Activated naive CD4-positive, alpha-beta T cell treated with anti-CD3 and anti-CD28 coated beads, Interleukin-2, amount 10 ng/mL, durations not matched to agents 7 days and 5 days (primary cell): ENCODE results near the gene SECISBP2L.

Experiments used
- CTCF ChIA-PET: fragments of 350-600 bp; sonication (Branson Sonifier 250); formaldehyde crosslinking; loops from one replicate; lab custom pipeline; 2021; ENCODE audit warnings: antibody characterized with exemption; lab: Charles Lee
- DNase-seq: peaks from one replicate; pipeline ENCODE4 v3.0.0-alpha.2; 2020
- H3K27ac Mint-ChIP-seq: one replicate; pipeline ENCODE4 v1.8.0; 2021; ENCODE audit warnings: mild to moderate bottlenecking, moderate library complexity, mixed read lengths
- H3K27me3 Mint-ChIP-seq: one replicate; pipeline ENCODE4 v1.8.0; 2021; ENCODE audit warnings: mild to moderate bottlenecking, mixed read lengths
- H3K36me3 Mint-ChIP-seq: one replicate; pipeline ENCODE4 v1.8.0; 2021; ENCODE audit warnings: mixed read lengths
- H3K4me1 Mint-ChIP-seq: one replicate; pipeline ENCODE4 v1.8.0; 2021; ENCODE audit warnings: mixed read lengths
- H3K4me3 Mint-ChIP-seq: one replicate; pipeline ENCODE4 v1.8.0; 2021; ENCODE audit warnings: mild to moderate bottlenecking, moderate library complexity, mixed read lengths
- H3K9me3 Mint-ChIP-seq: one replicate; pipeline ENCODE4 v1.8.0; 2021; ENCODE audit warnings: mixed read lengths

Gene SECISBP2L

DNA sequence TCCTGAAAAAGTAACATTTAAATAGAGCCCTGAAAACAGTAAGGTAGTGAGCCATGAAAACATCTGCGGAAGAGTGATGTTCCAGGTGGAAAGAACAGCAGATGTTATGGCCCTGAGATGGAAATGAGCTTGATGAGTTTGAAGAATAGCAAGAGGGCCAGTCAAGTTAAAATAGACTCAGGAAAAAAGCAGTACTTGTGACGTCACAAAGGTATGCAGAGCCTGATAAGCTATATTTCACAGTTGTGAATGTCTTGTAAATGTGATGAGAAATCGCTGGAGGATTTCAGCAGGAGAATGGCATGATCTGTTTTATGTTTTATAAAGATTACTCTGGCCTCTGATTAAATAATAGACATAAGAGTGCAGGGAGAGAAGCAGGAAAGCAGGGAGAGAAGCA, 18.6 kb upstream of the SECISBP2L start:
- Mint-ChIP-seq H3K9me3 (no peaks in the 10 kb centered on the region), H3K36me3 (no peaks in the 10 kb centered on the region), H3K4me3 (no peak overlapping the region), H3K4me1 (peaks cover 16% of the 10 kb centered on the region), H3K27me3 (no peaks in the 10 kb centered on the region), H3K27ac (no peak overlapping the region)
- DNase-seq: no peak
- CTCF ChIA-PET: interaction anchor here (1.0 kb wide), 1 partner anchor 81 kb away, joined by 4 read pairs; no protein-coding TSS in a partner anchor

DNA sequence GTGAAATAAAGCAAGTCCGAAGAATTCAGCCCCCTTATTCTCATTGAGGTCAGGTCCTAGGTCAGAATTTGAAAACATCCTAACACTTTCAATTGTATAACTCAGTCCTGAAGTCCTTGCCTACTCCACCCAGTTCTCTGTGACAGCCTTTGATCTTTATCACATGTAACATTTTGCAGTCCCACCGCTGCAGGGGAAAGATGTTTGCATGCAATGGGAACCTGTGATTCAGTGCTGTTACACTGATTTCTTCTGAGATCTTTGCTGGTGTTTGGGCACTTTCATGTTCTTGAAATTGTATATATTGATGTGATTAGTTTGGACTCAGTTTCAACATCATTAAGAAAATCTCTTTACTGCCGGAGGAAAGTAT, 18.0 kb upstream of the SECISBP2L start:
- Mint-ChIP-seq H3K27me3 (no peaks in the 10 kb centered on the region), H3K36me3 (no peaks in the 10 kb centered on the region), H3K27ac (no peak overlapping the region), H3K9me3 (no peaks in the 10 kb centered on the region), H3K4me1 (peaks cover 16% of the 10 kb centered on the region), H3K4me3 (no peak overlapping the region)
- no peak for DNase-seq
- CTCF ChIA-PET: no interaction called here

DNA sequence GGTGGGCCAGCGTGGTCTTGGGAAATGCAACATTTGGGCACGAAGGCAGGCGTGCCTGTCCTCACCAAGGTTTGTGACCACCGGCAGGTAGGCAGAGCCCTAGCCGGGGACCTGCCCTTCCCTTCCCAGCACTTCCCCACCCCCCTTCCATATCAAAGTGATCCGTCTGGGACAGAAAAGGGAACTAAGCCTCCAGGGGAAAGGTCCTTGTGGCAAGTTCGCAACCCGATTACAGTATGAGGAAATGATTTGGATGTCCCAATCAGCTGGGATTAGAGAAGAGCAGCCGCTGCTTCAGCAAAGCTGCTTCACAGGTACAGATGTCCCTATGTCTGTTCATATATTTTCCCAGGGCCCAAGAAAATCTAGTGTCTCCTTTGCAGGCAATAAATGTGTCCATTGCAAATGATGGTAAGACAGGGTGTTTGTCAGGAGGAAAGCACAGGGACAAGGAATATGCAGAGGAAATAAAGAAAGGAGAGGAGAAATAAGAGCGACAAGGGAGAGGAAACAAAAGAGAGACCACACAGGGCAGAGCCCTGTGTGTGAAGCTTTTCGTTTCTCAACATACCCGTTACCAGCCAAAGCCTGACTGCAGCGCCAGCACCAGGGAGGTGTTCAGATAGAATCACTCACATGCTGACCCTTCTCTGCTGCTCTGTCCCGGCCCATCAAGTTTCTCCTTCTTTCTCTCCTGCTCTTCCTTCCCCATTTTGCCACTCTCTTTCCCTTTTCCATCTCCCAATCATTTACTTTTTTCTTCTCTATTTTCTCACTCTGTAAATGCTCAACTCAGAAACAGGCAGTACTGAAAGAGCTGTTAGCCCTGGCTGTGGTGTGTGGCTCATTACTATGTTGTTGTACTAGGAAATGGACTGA, 17.4 kb upstream of the SECISBP2L start:
- DNase-seq: peak; percentile 29
- H3K9me3 Mint-ChIP-seq: no peaks in the 10 kb centered on the region
- no peak overlapping the region for H3K4me3 Mint-ChIP-seq

DNA sequence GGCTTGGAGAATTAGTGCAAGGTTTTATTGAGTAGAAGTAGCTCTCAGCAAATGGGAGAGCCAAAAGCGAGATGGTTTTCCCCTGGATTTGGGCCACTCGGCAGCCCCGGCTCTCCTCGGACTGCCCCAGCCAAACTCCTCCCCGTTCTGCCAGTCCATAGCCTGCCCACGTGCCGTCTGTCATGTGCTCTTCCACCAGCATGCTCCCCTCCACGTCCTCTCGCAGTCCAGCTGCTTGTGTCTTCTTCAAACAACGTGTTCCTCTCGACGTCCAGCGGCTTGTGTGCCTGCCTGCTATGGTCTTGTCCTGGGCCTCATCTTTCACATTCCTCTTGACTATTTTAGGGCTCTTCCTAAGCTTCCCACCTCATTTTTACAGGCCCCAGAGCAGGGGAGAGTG, 16.7 kb upstream of the SECISBP2L start:
- Mint-ChIP-seq H3K27me3 (no peaks in the 10 kb centered on the region), H3K4me1 (peaks cover 16% of the 10 kb centered on the region), H3K9me3 (no peaks in the 10 kb centered on the region), H3K4me3 (no peak overlapping the region), H3K36me3 (no peaks in the 10 kb centered on the region), H3K27ac (no peak overlapping the region)
- CTCF ChIA-PET: no interaction called here
- no peak for DNase-seq

More for the DNA sequence above, 17.4 kb upstream of the SECISBP2L start:
- Mint-ChIP-seq H3K27me3 (no peaks in the 10 kb centered on the region), H3K27ac (no peak overlapping the region), H3K4me1 (peaks cover 16% of the 10 kb centered on the region), H3K36me3 (no peaks in the 10 kb centered on the region)
- CTCF ChIA-PET: no interaction called here

DNA sequence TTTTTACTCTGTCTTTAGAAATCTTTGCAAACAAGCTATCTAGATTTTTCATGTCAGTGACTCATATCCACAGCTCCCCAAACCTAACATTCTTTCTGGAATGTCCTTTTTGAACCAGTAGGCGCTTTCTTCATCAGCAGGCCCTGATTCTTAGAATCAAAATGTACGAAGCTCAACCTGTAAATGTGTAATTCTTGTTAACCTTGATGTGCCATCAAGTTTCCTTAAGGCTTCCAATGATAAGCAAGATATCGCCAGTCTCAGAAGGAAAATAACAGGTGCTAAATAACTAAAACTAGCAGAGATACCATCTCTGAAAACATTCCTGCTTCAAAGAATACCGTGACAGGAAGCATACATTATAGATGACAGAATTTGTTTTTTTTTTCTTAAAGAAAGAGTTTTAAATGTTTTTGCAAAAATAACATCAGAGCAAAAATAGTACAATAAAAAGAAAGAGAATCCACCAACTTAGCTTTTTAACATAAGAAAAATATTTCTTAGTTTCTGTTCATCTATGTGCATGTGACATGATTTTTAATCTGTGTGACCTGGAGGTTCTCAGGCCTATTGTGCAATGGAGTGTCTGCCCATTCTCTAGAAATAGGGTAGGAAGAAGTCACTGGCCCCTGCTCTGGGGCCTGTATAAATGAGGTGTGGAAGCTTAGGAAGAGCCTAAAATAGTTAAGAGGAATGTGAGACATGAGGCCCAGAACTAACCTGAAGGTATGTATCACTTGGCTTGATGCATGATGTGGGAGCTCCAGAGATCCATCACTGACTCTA, 14.7 kb upstream of the SECISBP2L start:
- Mint-ChIP-seq H3K27me3 (no peaks in the 10 kb centered on the region), H3K4me1 (peaks cover 11% of the 10 kb centered on the region), H3K4me3 (no peak overlapping the region), H3K9me3 (no peaks in the 10 kb centered on the region), H3K36me3 (no peaks in the 10 kb centered on the region), H3K27ac (peak overlapping the region; percentile 82)
- CTCF ChIA-PET: no interaction called here
- DNase-seq: no peak

DNA sequence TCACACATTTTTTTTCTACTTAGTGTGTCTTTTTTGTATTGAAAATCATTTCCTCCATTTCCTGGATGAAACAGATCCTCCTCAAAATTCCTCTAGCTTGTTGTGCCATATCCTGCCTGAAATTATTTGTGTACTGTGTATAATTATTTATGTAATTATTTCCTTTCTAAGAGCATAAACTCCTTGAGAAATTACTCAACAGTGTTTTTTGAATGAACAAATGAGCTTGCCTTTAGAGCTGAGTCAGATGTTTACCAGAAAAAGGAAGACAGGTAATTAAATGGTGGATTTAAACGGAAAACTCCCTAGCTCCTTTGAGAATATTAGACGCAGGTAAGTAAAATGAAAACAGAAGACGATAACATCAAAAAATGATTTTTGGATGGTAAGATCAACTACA, 13.2 kb upstream of the SECISBP2L start:
- Mint-ChIP-seq H3K9me3 (no peaks in the 10 kb centered on the region), H3K4me1 (peaks cover 9% of the 10 kb centered on the region), H3K27ac (no peak overlapping the region), H3K4me3 (no peak overlapping the region), H3K36me3 (no peaks in the 10 kb centered on the region), H3K27me3 (no peaks in the 10 kb centered on the region)
- no peak for DNase-seq
- CTCF ChIA-PET: no interaction called here

DNA sequence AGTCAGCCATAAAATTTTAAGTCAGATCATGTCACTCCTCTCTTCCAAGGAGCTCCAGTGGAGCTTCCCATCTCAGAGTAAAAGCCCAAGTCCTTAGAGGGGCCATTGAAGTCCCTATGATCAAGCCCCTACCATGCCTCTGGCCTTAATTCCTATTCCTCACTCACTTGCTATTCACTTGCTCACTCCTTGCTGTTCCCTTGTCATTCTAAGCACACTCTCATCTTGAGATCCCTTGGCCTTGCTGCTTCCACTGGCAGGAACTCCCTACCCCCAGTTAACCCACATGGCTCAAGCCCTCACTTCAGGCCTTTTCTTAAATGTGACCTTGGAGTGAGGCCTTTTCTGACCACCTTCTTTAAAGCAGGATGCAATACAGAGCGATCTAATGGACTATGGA, 12.3 kb upstream of the SECISBP2L start:
- H3K27ac Mint-ChIP-seq: no peak overlapping the region
- no peak overlapping the region for H3K4me3 Mint-ChIP-seq
- H3K27me3 Mint-ChIP-seq: no peaks in the 10 kb centered on the region
- H3K4me1 Mint-ChIP-seq: peaks cover 9% of the 10 kb centered on the region
- CTCF ChIA-PET: no interaction called here
- no peaks in the 10 kb centered on the region for H3K36me3 Mint-ChIP-seq
- no peaks in the 10 kb centered on the region for H3K9me3 Mint-ChIP-seq
- no peak for DNase-seq

DNA sequence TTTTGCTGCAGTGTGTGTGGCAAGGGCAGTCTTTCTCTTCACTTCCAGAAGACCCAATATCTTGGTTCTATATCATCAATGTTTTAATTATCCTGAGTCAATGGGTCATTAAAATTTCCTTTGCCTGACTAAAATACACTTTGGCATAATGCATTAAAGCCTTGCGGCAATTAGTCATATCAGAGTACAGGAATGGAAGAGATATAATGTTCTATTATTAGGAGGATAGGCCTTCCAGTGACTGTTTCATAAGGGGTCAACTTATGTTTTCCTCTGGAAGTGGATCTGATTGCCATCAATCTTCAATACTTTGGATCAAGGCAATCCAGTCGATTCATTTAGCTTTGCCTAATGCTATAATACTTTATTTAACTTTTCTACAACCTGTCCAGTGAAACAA, 9.4 kb upstream of the SECISBP2L start:
- Mint-ChIP-seq H3K4me3 (no peak overlapping the region), H3K9me3 (no peaks in the 10 kb centered on the region), H3K4me1 (peaks cover 1% of the 10 kb centered on the region), H3K27me3 (peaks cover 9% of the 10 kb centered on the region), H3K27ac (no peak overlapping the region), H3K36me3 (no peaks in the 10 kb centered on the region)
- DNase-seq: no peak
- CTCF ChIA-PET: interaction anchor here (0.7 kb wide), 1 partner anchor 30 kb away, joined by 3 read pairs; no protein-coding TSS in a partner anchor

DNA sequence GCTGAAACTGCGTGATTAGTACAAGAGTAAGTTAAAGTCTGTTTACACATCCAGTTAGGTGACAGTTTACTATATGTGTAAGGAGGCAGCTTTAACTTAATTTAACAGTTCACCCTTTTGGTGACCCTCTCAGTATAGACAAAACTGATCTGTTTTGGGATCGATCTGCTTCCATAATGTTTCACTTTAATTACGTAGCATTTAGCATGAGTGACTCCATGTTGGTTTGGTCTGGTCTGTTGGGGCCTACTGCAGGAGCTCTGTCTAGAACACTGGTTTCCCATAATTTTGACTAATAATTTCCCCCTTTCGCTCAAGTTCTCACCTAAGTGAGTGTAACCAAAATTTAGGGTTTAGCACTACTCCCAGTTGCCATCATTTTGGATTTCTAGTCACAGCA, 6.4 kb upstream of the SECISBP2L start:
- Mint-ChIP-seq H3K9me3 (no peaks in the 10 kb centered on the region), H3K4me1 (no peaks in the 10 kb centered on the region), H3K27ac (no peak overlapping the region), H3K4me3 (no peak overlapping the region), H3K27me3 (peaks cover 9% of the 10 kb centered on the region), H3K36me3 (no peaks in the 10 kb centered on the region)
- CTCF ChIA-PET: interaction anchor here (0.8 kb wide), 1 partner anchor 76 kb away, joined by 3 read pairs; no protein-coding TSS in a partner anchor
- DNase-seq: no peak

DNA sequence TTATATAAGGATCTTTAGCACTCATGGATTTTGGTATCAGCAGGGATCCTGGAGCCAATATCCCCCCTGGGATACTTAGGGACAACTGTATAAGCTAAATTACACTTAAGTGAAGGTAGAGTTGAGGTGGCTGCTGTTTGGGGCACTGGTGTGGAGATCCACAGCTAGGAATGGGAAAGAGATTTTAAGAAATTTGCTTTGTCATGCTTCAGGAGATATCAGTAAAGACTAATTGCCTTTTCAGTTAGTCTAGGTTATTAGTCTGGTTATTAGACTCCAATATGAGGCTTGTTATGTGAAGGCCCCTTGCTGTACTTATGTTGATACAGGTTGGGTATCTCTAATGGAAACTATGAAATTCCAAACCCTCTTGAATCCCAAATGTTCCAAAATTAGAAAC, 1.2 kb upstream of the SECISBP2L start:
- H3K4me1 Mint-ChIP-seq: peaks cover 22% of the 10 kb centered on the region
- H3K27ac Mint-ChIP-seq: no peak overlapping the region
- peaks cover 14% of the 10 kb centered on the region for H3K27me3 Mint-ChIP-seq
- no peak overlapping the region for H3K4me3 Mint-ChIP-seq
- no peaks in the 10 kb centered on the region for H3K9me3 Mint-ChIP-seq
- H3K36me3 Mint-ChIP-seq: peaks cover 3% of the 10 kb centered on the region
- no peak for DNase-seq
- CTCF ChIA-PET: interaction anchor here (1.8 kb wide), 1 partner anchor 63 kb away, joined by 4 read pairs; no protein-coding TSS in a partner anchor

DNA sequence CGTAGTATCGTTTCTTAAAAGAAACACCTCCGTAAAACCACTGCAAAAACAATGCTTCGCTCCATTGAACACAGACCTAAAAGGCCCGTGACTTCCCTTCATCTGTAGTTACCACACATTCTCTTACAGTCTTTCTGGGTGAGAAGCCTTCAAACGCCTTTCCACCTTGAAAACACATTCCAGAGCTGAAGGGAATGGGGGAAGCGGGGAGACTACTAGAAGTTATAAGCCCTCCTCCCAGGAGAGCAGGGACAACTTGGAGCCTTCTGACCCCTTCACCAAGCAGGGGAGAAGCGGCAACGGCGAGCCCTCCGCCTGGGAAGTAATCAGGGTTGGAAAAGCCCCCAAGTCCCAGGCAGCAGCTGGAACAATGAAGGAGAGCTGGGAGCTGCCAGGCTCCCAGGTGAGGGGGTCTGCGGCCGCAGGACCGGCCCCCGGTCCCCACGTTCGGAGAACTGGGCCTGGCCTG, 461 bp downstream of the SECISBP2L start:
- H3K4me1 Mint-ChIP-seq: peaks cover 22% of the 10 kb centered on the region
- H3K36me3 Mint-ChIP-seq: peaks cover 6% of the 10 kb centered on the region
- CTCF ChIA-PET: interaction anchor here (1.1 to 1.8 kb wide), 3 partner anchors 62 to 71 kb away, joined by 4 read pairs; no protein-coding TSS in a partner anchor
- no peak for DNase-seq
- peak overlapping the region; percentile 87 for H3K27ac Mint-ChIP-seq
- H3K9me3 Mint-ChIP-seq: no peaks in the 10 kb centered on the region
- peaks cover 5% of the 10 kb centered on the region for H3K27me3 Mint-ChIP-seq
- H3K4me3 Mint-ChIP-seq: peak overlapping the region; percentile 95

DNA sequence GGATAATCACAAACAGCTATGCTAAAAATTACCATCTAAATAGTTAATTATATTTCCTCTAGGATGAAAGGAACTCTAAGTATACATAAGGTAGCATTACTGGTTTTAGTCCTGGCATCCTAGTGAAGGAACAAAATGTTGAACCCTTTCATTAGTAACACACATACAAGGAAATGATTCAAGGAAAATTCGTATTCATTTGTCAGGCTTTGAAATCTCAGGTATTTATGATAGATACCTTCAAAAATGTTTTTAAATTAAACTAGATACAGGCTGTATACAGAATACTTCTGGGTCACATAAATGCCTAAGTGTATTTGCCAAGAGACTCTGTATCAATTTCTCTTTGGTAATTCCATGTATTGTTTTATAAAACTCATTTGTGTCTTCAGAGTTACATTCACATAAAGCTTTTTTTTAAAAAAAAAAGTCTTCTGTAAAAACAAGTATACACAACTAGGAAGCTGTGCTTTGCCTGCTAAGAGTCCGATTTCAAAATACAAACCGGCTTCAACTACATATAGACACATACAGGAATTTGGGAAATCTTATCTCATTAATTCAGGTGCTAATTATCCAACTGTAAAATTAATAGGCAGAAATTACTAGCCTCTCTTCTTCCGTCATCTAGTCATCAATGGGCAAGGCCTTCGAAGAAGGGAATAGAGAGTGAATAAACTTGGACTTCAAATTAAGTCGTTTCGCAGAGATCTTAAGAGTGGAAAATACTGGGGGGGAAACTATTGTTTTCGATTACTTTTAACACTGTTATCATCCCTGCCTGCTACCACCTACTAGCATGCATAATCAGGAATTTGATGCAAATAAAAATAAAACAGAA, 1.3 kb downstream of the SECISBP2L start:
- peak overlapping the region; percentile 95 for H3K4me3 Mint-ChIP-seq
- H3K4me1 Mint-ChIP-seq: peaks cover 22% of the 10 kb centered on the region
- H3K36me3 Mint-ChIP-seq: peaks cover 6% of the 10 kb centered on the region
- no peaks in the 10 kb centered on the region for H3K9me3 Mint-ChIP-seq
- no peak for DNase-seq
- CTCF ChIA-PET: interaction anchor here (0.6 to 1.1 kb wide), 2 partner anchors 39 to 69 kb away, joined by 3 to 4 read pairs; no protein-coding TSS in a partner anchor
- peak overlapping the region; percentile 87 for H3K27ac Mint-ChIP-seq
- peaks cover 5% of the 10 kb centered on the region for H3K27me3 Mint-ChIP-seq

DNA sequence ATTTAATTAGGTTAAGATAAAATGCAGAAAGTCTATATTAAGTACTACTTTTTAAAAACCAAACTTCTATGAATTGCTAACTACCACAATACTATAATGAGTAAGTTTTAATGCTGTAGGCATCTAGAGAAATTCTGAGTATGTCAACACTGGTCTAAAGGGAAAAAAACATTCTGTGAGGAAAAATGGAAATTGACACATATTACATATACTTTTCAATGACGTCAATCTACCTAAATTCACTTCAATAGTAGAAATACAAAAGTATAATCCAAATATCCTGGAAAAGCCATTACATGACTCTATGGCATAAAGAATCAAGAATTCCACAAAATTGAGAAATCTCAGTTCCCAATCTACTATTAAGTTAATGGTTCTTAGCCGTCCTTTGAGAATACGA, 2.2 kb downstream of the SECISBP2L start:
- Mint-ChIP-seq H3K9me3 (no peaks in the 10 kb centered on the region), H3K4me1 (peaks cover 22% of the 10 kb centered on the region), H3K27me3 (peaks cover 5% of the 10 kb centered on the region), H3K27ac (no peak overlapping the region), H3K4me3 (no peak overlapping the region), H3K36me3 (peaks cover 6% of the 10 kb centered on the region)
- CTCF ChIA-PET: no interaction called here
- no peak for DNase-seq
